GM18520 (cell line): ENCODE data around the gene MAPK9.

ENCODE experiments used
- ATAC-seq: cut with Tn5 transposase; IDR thresholded peaks from one replicate; pipeline ENCODE4 v1.9.1; 2021; ENCODE audit not compliant: unreplicated experiment

MAPK9 gene

GRCh38 chr5:180208435-180209081 lies 83.3 kb downstream of the MAPK9 start:
- ATAC-seq, result no peak

DNA sequence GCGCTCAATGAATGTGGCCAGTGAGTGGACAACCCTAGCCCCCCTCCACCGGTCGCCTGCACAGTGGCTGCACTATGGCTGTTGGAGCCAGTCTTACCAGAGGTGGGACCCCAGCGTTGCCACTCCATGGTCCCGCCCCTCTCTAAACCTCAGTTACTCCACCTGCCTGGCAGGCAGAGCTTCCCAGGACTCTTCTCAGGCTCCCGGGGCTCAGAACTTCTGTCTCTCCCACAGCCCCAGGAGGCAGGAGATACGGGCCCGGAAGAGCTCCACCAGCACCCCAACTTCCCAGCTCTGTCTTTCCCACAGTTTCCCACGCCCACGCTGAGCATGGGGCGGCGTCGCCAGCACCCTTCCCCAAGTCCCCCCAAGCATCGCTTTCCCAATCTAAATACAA lies 83.8 kb downstream of the MAPK9 start:
- no peak for ATAC-seq

DNA sequence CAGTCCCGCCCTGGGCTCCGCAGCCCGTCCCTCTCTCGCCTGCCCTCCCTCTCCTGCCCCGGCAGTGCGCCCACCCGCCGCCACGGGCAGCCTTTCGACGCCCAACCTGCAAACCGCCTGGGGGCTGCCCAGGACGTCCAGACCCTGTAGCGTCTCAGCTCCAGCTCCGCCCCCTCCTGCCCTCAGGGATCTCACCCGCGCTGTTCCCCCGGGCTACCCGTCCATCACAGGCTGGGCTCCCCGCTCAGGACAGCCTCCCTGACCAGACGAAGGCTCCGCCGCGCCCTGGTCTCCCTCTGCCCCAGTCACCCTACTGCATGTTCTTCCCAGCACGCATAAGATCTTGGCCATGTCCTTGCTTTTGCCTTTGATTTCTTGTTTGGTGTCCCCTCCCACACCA lies 84.3 kb downstream of the MAPK9 start:
- no peak for ATAC-seq

DNA sequence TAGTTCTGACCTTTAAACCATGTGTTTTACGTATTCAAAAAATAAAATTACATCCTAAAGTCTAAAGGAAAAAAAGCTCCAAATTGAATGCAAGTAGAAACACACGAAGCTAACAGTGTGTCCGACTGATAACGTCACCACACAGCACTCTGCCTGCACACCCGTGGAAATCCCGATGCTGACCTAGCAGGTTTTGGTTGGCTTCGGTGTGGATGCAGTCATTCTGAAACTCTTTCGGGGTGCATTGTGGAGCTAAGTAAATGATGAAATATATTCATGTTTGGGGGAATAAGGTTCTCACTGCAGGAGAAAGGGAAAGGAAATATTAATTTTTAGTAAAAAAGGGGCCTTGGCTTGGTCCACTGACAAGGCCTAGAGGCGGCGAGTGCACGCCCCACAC lies 84.9 kb downstream of the MAPK9 start:
- ATAC-seq, result no peak

- no peak for ATAC-seq
Measured at GRCh38 chr5:180205916-180206315, 86.0 kb downstream of the MAPK9 start.

DNA sequence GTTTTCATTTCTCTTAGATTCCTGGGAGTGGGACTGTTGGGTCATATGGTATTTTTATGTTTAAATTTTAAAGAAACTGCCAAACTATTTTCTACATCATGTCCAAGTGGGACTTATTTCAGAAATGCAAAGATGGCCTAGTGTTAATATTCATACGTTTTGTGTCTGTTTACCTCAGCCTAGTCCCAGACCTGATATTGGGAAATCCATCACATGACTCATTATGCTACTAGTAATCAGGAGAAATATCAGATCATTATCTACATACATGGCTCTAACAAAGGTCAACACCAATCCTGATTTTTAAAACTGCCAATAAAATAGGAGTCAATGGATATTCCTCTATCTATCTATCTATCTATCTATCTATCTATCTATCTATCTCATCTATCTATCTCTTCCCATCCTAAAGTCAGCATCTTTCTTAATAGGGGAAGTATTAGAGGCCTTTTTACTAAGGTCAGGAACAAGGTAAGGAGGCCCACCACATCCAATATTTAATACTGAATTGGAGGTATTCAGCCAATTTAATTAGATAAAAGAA lies 87.5 kb downstream of the MAPK9 start:
- no peak for ATAC-seq

- ATAC-seq, result no peak
Measured at GRCh38 chr5:180202939-180203573, 88.8 kb downstream of the MAPK9 start.

GRCh38 chr5:180201051-180201987 lies 90.6 kb downstream of the MAPK9 start:
- no peak for ATAC-seq

DNA sequence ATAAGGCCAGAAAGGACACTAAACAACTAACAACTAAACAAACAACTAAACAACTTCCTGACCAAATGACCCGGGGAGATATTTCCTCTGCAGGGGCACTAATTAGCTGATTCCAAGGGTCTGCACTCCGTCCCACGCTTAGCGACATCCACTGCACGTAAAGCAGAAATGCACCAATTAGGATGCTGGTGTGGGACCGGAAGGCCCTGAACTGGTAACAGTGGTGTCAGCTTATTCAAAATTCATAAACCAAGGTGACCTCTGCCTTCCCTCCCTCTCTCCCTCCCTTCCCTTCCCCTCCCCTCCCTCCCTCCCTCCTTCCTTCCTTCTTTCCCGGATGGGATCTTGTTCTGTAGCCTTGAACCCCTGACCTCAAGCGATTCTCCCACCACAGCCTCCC lies 92.5 kb downstream of the MAPK9 start:
- ATAC-seq, result no peak

DNA sequence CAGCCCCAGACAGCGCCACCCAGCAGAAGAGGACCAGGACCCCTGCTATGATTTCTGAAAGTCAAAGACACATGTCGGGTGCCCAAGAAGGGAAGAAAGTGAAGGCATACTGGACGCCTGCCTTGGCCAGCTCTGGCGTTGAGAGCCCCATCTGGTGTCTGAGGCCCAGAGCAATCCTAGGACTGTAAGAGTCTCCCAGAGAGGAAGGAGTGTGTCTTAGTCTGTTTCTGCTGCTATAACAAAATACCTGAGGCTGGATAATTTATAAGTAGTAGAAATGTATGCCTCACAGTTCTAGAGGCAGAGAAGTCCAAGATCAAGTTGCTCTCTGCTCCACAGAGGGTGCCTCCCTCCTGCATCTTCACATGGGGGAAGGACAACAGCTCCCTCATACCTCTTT lies 93.7 kb downstream of the MAPK9 start:
- no peak for ATAC-seq

- no peak for ATAC-seq
Measured at GRCh38 chr5:180197016-180197702, 94.7 kb downstream of the MAPK9 start.

DNA sequence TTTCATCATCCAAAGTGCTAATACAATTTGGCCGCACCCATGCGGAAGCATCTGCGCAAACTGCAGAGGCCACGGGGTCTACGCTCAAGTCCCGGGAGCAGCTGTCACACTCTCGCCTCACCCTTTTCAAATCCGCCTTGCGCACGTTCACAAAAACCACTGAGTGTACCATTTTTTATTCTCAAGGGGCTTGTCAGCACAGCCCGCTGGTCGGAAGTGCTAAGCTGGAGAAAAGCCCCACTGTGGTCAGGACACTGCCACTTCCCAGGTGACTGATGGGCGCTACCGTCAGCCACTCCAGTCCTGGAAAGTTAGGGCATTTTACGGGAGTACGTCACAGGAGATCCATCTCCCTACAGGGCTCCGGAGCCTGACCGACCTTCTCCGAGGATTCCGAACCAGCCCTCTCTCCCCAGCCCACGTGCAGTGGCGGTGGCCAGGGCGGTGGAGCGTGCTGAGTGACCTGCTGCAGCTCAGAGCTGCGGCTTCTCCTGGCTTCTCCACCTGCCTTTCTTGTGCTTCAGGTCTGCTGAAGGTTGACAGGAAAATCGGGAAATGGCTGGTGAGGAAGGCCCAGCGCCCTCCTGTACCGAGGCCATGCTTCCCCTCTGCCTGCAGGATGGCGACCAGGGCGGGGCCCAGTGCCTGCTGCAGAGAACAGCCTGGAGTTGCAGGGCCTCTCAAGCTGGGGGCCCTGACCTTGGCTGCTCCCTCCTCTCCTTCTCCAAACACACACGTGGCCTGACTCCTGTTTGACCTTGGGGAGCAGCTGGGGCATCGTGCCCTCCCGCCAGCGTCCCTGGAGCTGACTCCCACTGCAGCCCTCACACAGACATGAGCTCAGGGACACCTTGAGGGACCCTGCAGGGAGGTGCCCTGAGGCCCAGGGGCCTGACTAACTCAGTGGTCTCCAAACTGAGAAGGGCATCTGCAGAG lies 97.2 kb downstream of the MAPK9 start:
- no peak for ATAC-seq

DNA sequence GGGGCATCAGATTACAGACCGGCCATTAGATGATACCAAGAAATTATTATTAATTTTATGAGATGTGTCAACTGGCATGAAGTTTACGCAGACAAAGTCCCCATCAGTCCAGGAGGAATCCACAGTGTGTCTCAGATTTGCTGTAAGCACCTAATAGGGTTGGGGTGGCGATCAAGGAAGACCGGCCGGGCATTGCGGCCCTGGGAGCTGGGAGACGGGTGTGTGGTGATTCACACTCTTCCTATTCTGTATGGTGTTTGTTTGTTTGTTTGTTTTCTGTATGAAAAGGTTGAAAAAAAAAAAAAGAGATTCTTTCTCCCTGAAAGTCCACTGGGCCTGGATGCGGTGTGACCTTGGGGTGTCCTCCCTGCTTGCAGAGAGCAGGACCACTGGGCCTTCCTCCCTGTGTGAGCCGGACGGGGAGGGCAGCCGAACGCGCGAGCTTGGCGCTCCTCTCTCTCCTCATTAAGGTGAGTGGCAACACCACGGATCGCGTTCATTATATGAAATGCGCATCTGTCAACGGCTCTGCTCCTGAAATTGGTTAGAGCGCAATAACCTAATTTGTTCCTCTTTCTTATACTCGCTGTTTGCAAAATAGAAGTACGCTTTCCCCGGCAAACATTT lies 98.0 kb downstream of the MAPK9 start:
- no peak for ATAC-seq

- ATAC-seq, result no peak
Measured at GRCh38 chr5:180191716-180192115, 100.2 kb downstream of the MAPK9 start.

DNA sequence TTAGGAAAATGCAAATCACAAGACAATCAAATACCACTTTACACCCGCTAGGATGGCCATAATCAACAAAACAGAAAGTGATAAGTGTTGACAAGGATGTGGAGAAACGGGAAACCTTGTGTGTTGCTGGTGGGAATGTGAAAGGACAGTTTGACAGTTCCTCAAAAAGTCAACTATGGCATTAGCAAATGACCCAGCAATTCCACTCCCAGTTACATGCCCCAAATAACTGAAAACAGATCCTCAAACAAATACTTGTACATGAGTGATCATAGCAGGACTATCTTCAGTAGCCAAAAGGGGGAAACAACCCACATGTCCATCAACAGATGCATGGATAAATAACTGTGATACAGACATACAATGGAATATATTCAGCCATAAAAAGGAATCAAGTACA lies 104.1 kb downstream of the MAPK9 start:
- ATAC-seq, result no peak
